Endothelial cell of umbilical vein (primary cell): ENCODE results near the gene ZNF341. TPM values are rescaled to one million over a fixed set of nuclear protein-coding genes. Genes with fewer than 3 reads are reported as not detected.

Experiments used
- BruUV-seq: library from RNA; stranded (reverse); fragments of 400-500 nt; replicated peaks from 2 replicates; lab custom pipeline; 2021; lab: Mats Ljungman, UMichigan
- CTCF ChIA-PET: fragments of 300-600, 350-600 bp; sonication (Branson Sonifier 250); formaldehyde crosslinking; loops from one replicate; lab custom pipeline; 2021; ENCODE audit warnings: antibody characterized with exemption, inconsistent platforms; lab: Charles Lee
- POLR2A ChIA-PET: fragments of 300-600, 350-600 bp; sonication (Branson Sonifier 250); formaldehyde crosslinking; loops from one replicate; lab custom pipeline; 2021; ENCODE audit warnings: antibody characterized with exemption, inconsistent platforms; lab: Charles Lee
- DNase-seq: peaks from one replicate; pipeline ENCODE4 v3.0.0-alpha.2; 2011; ENCODE audit warnings: low read depth, low spot score
- FAIRE-seq: peaks from 2 replicates; lab custom pipeline; 2011; peaks lifted over from hg19 to GRCh38; lab: Jason Lieb, UNC
- H2AFZ ChIP-seq: 2 replicates; pipeline ENCODE4 v1.6.0; 2012; ENCODE audit warnings: low read depth, low read length, control low read depth, inconsistent platforms
- H3K27ac ChIP-seq: 2 replicates; pipeline ENCODE4 v1.5.1; 2011; ENCODE audit warnings: low read depth, mild to moderate bottlenecking, control low read depth, low read length, moderate library complexity; ENCODE audit not compliant: insufficient read depth
- H3K27me3 ChIP-seq, 2 experiments: 2 replicates each; pipeline versions ENCODE4 v1.6.0 to v1.6.1; 2011; ENCODE audit warnings: low read length in 2 of 2, mixed read lengths in 1 of 2; ENCODE audit not compliant: control insufficient read depth in 2 of 2, insufficient read depth in 2 of 2
- H3K36me3 ChIP-seq, 2 experiments: 2 replicates in 1 of 2; 3 replicates in 1 of 2; pipeline ENCODE4 v1.5.1; 2011; ENCODE audit warnings: low read length in 2 of 2, mild to moderate bottlenecking in 1 of 2, moderate library complexity in 1 of 2; ENCODE audit not compliant: control insufficient read depth in 2 of 2, insufficient read depth in 2 of 2; ENCODE audit errors: extremely low read depth in 1 of 2
- H3K4me1 ChIP-seq: 3 replicates; pipeline ENCODE4 v1.5.1; 2011; ENCODE audit warnings: mild to moderate bottlenecking, low read length; ENCODE audit not compliant: control insufficient read depth, insufficient read depth; ENCODE audit errors: extremely low read depth
- H3K4me2 ChIP-seq: 2 replicates; pipeline ENCODE4 v1.6.1; 2011; ENCODE audit warnings: low read length, control low read depth, mixed read lengths; ENCODE audit not compliant: insufficient read depth
- H3K4me3 ChIP-seq, 3 experiments: fragments of 200-600 bp in 1 of 3; sonication (generic), shearing (Covaris generic) in 1 of 3; replicated peaks in 1 of 3; 2 replicates each; pipeline ENCODE4 v1.5.1; 2011 to 2016; ENCODE audit warnings: control low read depth in 3 of 3, low read length in 3 of 3, mild to moderate bottlenecking in 2 of 3, inconsistent platforms in 1 of 3, low read depth in 1 of 3, moderate library complexity in 1 of 3; ENCODE audit not compliant: insufficient read depth in 1 of 3
- H3K79me2 ChIP-seq: 2 replicates; pipeline ENCODE4 v1.6.0; 2012; ENCODE audit warnings: low read length, inconsistent platforms; ENCODE audit not compliant: control insufficient read depth, insufficient read depth
- H3K9ac ChIP-seq: replicated peaks from 2 replicates; pipeline ENCODE3; 2011; ENCODE audit warnings: low read length, control low read depth; ENCODE audit not compliant: insufficient read depth; ENCODE audit errors: extremely low read depth
- H3K9me1 ChIP-seq: replicated peaks from 3 replicates; pipeline ENCODE4 v1.6.0; 2011; ENCODE audit warnings: mild to moderate bottlenecking, low read length; ENCODE audit not compliant: control insufficient read depth, insufficient read depth; ENCODE audit errors: extremely low read depth
- H3K9me3 ChIP-seq: replicated peaks from 2 replicates; pipeline ENCODE4 v1.5.1; 2012; ENCODE audit warnings: low read length, inconsistent platforms; ENCODE audit not compliant: control insufficient read depth, insufficient read depth
- H4K20me1 ChIP-seq: replicated peaks from 2 replicates; pipeline ENCODE3; 2011; ENCODE audit warnings: mild to moderate bottlenecking, low read length; ENCODE audit not compliant: control insufficient read depth, insufficient read depth; ENCODE audit errors: extremely low read depth
- CTCF ChIP-seq, 2 donors: IDR thresholded peaks; 1 replicate in 1 of 2; 2 replicates in 1 of 2; pipeline ENCODE4 v1.5.1; 2011; ENCODE audit warnings: low read length in 2 of 2, mild to moderate bottlenecking in 2 of 2, moderate library complexity in 2 of 2, control low read depth in 1 of 2, inconsistent platforms in 1 of 2, low read depth in 1 of 2; ENCODE audit not compliant: insufficient read depth in 1 of 2; ENCODE audit errors: extremely low read depth in 1 of 2
- EZH2 ChIP-seq: IDR thresholded peaks from 2 replicates; pipeline ENCODE4 v1.6.1; 2012; ENCODE audit warnings: borderline replicate concordance, low read depth, mild to moderate bottlenecking, moderate library complexity, low read length, inconsistent platforms; ENCODE audit not compliant: severe bottlenecking
- FOS ChIP-seq: IDR thresholded peaks from 2 replicates; pipeline ENCODE4 v1.6.1; 2011; ENCODE audit warnings: mild to moderate bottlenecking, low read length, moderate library complexity, borderline replicate concordance; ENCODE audit not compliant: insufficient read depth
- GATA2 ChIP-seq: IDR thresholded peaks from 2 replicates; pipeline ENCODE4 v1.7.0; 2011; ENCODE audit warnings: low read depth, mild to moderate bottlenecking, moderate library complexity, mixed read lengths, low read length; ENCODE audit not compliant: insufficient read length, insufficient read depth
- JUN ChIP-seq: IDR thresholded peaks from 2 replicates; pipeline ENCODE4 v1.6.1; 2011; ENCODE audit warnings: borderline replicate concordance, low read depth; ENCODE audit not compliant: insufficient read length, insufficient read depth
- MYC ChIP-seq: IDR thresholded peaks from one replicate; pipeline ENCODE4 v1.6.1; 2011; ENCODE audit warnings: mild to moderate bottlenecking, low read depth, low read length
- POLR2A ChIP-seq: IDR thresholded peaks from 2 replicates; pipeline ENCODE4 v1.6.1; 2012; ENCODE audit warnings: low read depth, mild to moderate bottlenecking, control low read depth, low read length
- POLR2AphosphoS5 ChIP-seq: IDR thresholded peaks from 2 replicates; pipeline ENCODE4 v1.6.1; 2012; ENCODE audit warnings: low read depth, mild to moderate bottlenecking, control low read depth, low read length, moderate library complexity; ENCODE audit not compliant: insufficient read depth
- dilution Hi-C: fragments of 300-500 bp; cut with MboI; formaldehyde crosslinking; loops from one replicate; pipeline ENCODE4 v1.15.0; 2019; ENCODE audit warnings: low sequenced_read_pairs; ENCODE audit not compliant: extremely low pct_ligation_motif_present
- intact Hi-C: fragments of 100-400 bp; cut with micrococcal nuclease; formaldehyde crosslinking; loops from one replicate; pipeline ENCODE4 v1.10.0; 2022
- polyA plus RNA-seq, 4 experiments: library from polyadenylated mRNA; depleted of rRNA in 3 of 4; stranded (reverse) in 3 of 4; unstranded in 1 of 4; fragments of >200 nt; gene quantifications; 2 replicates each; pipeline versions ENCODE4 v1.2.1 to v1.2.3, GENCODE V29; 2011 to 2012; ENCODE audit warnings: missing spikeins in 1 of 4
- total RNA-seq: library from RNA; stranded (reverse); gene quantifications from 2 replicates; pipeline ENCODE4 v1.2.3, GENCODE V29; 2021
- TF ChIP-seq, protein P1 (sequence below): IDR thresholded peaks from 2 replicates; pipeline ENCODE4 v1.6.1; 2011; ENCODE audit not compliant: insufficient read depth, insufficient read length

Gene ZNF341
- total and polyA plus RNA-seq, 2 donors (not counting 3 experiments of a cell fraction or from before 2014, with no cell fraction given) = 4.9 TPM

DNA sequence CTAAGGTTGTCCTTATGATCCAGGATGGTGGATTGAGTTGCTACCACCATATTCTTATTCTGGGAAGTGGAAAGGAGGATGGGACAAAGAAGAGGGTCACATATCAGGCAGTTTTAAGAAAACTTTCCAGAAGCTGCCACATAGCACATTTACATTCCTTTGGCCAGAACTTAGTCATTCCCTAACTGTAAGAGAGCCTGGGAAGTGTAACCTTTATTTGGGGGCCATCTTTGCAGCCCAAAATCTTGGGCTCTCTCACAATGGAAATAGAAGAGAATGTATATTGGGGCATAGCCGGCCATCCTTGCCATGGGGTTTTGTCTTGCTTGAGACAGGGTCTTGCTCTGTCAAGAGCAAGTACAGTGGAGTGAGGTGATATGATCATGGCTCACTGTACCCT, 8.4 kb downstream of the ZNF341 start:
- Histone ChIP-seq H3K79me2 (no peaks in the 10 kb centered on the region), H3K27me3 (no peaks in the 10 kb centered on the region), H3K27ac (no peak overlapping the region), H3K9ac (no peak overlapping the region), H3K9me3 (peaks cover 4% of the 10 kb centered on the region), H3K9me1 (no peaks in the 10 kb centered on the region), H3K36me3 (no peaks in the 10 kb centered on the region), H3K4me1 (no peaks in the 10 kb centered on the region), H3K4me3 (no peak overlapping the region), H3K4me2 (no peak overlapping the region), H2AFZ (no peak overlapping the region), H4K20me1 (no peaks in the 10 kb centered on the region)
- dilution Hi-C loops (no loop called here), intact Hi-C loops (no loop called here)
- no peak for FAIRE-seq
- no TSS peak for BruUV-seq
- DNase-seq = no peak
- CTCF ChIA-PET = no interaction called here
- POLR2A ChIA-PET = no interaction called here
- no peak for TF ChIP-seq CTCF (IDR thresholded peaks at IDR 0.05; ENCODE audit: extremely low read depth in 1 of 2, insufficient read depth in 1 of 2, low read depth in 1 of 2, low read length in 2 of 2)
- no peak for TF ChIP-seq POLR2A
- no peak for TF ChIP-seq JUN
- no peak for TF ChIP-seq FOS
- no peak for TF ChIP-seq MYC
- no peak for TF ChIP-seq POLR2AphosphoS5
- TF ChIP-seq, protein P1, sequence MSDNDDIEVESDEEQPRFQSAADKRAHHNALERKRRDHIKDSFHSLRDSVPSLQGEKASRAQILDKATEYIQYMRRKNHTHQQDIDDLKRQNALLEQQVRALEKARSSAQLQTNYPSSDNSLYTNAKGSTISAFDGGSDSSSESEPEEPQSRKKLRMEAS = no peak
- no peak for TF ChIP-seq GATA2
- no peak for TF ChIP-seq EZH2
